ENCODE measurements around the gene CCDC13. TPM values are rescaled to one million over a fixed set of nuclear protein-coding genes. Genes with fewer than 3 reads are reported as not detected.

CCDC13 gene
- total and polyA plus RNA-seq, 2 donors (not counting 3 experiments of a cell fraction or from before 2014, with no cell fraction given) = 0.36 to 0.82 TPM

DNA sequence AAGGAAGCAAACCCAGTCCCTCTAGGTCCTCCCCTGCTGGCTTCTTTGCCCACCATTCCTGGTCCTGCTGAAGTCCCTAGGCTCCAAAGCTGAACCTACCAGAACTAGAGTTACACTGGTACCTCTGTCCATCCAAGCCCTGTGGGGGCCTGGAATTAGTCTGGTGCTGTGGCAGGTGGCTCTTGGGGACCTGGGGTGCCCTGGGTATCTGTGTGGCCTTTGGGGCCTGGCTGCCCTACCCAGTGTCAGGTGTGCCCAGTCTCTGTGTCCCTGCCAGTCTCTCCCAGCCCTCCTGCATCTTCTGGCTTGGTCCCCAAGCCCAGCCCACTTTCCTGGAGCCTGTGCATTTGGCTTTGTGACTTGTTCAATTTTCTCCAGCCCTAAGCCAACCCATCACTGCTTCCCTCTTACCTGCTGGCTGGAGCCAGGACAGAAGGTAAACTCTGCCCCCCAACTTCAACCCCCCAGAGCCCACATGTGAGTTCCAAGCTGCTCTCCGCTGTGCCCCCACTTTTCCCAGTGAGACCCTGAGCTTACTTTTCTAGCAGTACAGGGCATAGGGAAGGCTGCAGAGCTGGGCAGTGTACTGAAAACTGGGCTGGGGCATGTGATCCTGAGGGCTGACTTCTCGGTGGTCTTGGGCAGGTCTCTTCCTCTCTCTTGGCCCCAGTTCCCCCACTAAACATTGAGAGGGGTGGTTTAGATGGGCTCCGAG is 42.2 kb downstream of the CCDC13 start:
- DNase-seq (ENCODE audit: low read depth, low spot score) = no peak
- TF ChIP-seq POLR2AphosphoS5 (IDR thresholded peaks at IDR 0.05; ENCODE audit: insufficient read depth, low read depth, low read length) (no peak), POLR2A (IDR thresholded peaks at IDR 0.05; ENCODE audit: low read depth, low read length) (no peak), EZH2 (IDR thresholded peaks at IDR 0.05; ENCODE audit: borderline replicate concordance, low read depth, low read length, severe bottlenecking) (no peak), MYC (IDR thresholded peaks at IDR 0.05; ENCODE audit: low read depth, low read length) (no peak), GATA2 (IDR thresholded peaks at IDR 0.05; ENCODE audit: insufficient read depth, insufficient read length, low read depth, low read length) (no peak), JUN (IDR thresholded peaks at IDR 0.05; ENCODE audit: borderline replicate concordance, insufficient read depth, insufficient read length, low read depth) (no peak), FOS (IDR thresholded peaks at IDR 0.05; ENCODE audit: borderline replicate concordance, insufficient read depth, low read length) (no peak)
- TF ChIP-seq, protein P1, sequence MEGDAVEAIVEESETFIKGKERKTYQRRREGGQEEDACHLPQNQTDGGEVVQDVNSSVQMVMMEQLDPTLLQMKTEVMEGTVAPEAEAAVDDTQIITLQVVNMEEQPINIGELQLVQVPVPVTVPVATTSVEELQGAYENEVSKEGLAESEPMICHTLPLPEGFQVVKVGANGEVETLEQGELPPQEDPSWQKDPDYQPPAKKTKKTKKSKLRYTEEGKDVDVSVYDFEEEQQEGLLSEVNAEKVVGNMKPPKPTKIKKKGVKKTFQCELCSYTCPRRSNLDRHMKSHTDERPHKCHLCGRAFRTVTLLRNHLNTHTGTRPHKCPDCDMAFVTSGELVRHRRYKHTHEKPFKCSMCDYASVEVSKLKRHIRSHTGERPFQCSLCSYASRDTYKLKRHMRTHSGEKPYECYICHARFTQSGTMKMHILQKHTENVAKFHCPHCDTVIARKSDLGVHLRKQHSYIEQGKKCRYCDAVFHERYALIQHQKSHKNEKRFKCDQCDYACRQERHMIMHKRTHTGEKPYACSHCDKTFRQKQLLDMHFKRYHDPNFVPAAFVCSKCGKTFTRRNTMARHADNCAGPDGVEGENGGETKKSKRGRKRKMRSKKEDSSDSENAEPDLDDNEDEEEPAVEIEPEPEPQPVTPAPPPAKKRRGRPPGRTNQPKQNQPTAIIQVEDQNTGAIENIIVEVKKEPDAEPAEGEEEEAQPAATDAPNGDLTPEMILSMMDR (IDR thresholded peaks at IDR 0.05; ENCODE audit: extremely low read depth in 1 of 2, insufficient read depth in 1 of 2, low read depth in 1 of 2, low read length in 2 of 2) = no peak
- TF ChIP-seq, protein P2, sequence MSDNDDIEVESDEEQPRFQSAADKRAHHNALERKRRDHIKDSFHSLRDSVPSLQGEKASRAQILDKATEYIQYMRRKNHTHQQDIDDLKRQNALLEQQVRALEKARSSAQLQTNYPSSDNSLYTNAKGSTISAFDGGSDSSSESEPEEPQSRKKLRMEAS (IDR thresholded peaks at IDR 0.05; ENCODE audit: insufficient read depth, insufficient read length) = no peak
- FAIRE-seq = no peak
- H3K27me3 ChIP-seq (ENCODE audit: control insufficient read depth in 2 of 2, insufficient read depth in 2 of 2, low read length in 2 of 2) = peaks cover 4 to 5% of the 10 kb centered on the region in 2 experiments
- ChIA-PET POLR2A (no interaction called here), CTCF (no interaction called here)
- H4K20me1 ChIP-seq (replicated peaks; ENCODE audit: control insufficient read depth, extremely low read depth, insufficient read depth, low read length) = no peaks in the 10 kb centered on the region
- no peaks in the 10 kb centered on the region for H3K9me1 ChIP-seq (replicated peaks; ENCODE audit: control insufficient read depth, extremely low read depth, insufficient read depth, low read length)
- no peaks in the 10 kb centered on the region for H3K9me3 ChIP-seq (replicated peaks; ENCODE audit: control insufficient read depth, insufficient read depth, low read length)
- H2AFZ ChIP-seq (ENCODE audit: low read depth, low read length) = no peak overlapping the region
- no peak overlapping the region for H3K27ac ChIP-seq (ENCODE audit: insufficient read depth, low read depth, low read length)
- dilution Hi-C loops (cut with MboI; ENCODE audit: extremely low pct_ligation_motif_present, low sequenced_read_pairs) (no loop called here), intact Hi-C loops (cut with micrococcal nuclease) (no loop called here)
- BruUV-seq (replicated peaks) = no TSS peak
- H3K4me1 ChIP-seq (ENCODE audit: control insufficient read depth, extremely low read depth, insufficient read depth, low read length) = no peaks in the 10 kb centered on the region
- no peaks in the 10 kb centered on the region for H3K36me3 ChIP-seq (ENCODE audit: control insufficient read depth in 2 of 2, extremely low read depth in 1 of 2, insufficient read depth in 2 of 2, low read length in 2 of 2)
- H3K9ac ChIP-seq (replicated peaks; ENCODE audit: extremely low read depth, insufficient read depth, low read length) = no peak overlapping the region
- no peak overlapping the region for H3K4me3 ChIP-seq (replicated peaks in 1 of 3; ENCODE audit: insufficient read depth in 1 of 3, low read depth in 1 of 3, low read length in 3 of 3)
- no peak overlapping the region for H3K4me2 ChIP-seq (ENCODE audit: insufficient read depth, low read length)
- H3K79me2 ChIP-seq (ENCODE audit: control insufficient read depth, insufficient read depth, low read length) = no peaks in the 10 kb centered on the region

Data from endothelial cell of umbilical vein (primary cell).